Effector CD4-positive, alpha-beta T cell (primary cell): Measurements from ENCODE around the gene PTPRD.
"Not testable (repeated sequence)": the region's sequence is repeated elsewhere in the genome, so short reads cannot be mapped to it uniquely, and the experiment has no call there.

Source experiments
- DNase-seq: peaks from one replicate; pipeline ENCODE4 v3.0.0-alpha.2; 2020

Gene PTPRD

DNA sequence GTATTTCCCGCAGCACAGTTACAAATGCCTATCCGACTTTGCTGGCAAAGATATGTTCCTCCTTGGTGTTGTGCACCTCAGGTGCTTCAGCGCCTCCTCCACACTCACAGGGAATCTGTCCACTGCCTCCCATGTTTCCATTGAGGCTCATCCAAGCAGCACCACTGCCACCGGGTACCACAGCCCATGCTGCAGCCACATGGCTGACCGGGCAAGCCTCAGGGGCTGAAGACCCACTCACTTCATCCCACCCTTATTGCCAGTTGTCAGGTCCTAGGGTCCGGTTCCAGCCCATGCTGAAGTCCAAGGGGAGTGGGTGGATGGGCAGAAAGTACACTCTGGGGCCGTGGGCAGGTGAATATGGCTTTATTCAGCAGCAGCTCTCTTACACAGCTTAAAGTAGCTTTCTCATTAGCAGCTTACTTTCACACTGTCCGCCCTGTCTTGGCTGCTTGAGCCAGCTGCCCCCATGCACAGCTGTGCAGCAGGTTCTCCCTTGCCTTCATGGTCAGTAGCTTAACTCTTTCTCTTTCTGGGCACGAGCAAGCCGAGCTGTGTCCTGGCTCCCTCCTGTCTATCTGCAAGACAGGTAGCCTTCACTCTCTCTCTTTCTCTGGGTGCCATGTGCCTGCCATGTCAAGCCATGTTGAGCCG, 1052.3 kb downstream of the PTPRD start:
- no peak for DNase-seq

DNA sequence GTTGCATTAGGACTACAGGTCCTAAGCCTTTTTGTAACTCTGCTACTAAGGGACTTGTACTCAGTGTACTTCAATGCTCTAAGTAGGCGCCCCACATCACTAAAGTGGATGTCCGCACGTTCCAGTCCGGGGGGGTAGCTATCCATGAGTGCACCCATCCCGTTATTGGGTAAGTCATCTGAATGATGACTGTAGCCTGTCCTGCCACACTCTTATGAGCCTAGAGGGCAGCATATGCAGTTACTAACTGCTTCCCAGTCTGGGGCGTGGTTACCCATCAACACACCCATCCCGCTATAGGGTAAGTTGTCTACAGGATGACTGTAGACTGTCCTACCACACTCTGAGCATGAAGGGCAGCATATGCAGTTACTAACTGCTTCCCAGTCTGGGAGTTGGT, 1053.9 kb downstream of the PTPRD start:
- no peak for DNase-seq

- DNase-seq = no peak
Measured at GRCh38 chr9:9557804-9558334, 1054.9 kb downstream of the PTPRD start.

- no peak for DNase-seq
Measured at GRCh38 chr9:9556865-9557803, 1055.7 kb downstream of the PTPRD start.

DNA sequence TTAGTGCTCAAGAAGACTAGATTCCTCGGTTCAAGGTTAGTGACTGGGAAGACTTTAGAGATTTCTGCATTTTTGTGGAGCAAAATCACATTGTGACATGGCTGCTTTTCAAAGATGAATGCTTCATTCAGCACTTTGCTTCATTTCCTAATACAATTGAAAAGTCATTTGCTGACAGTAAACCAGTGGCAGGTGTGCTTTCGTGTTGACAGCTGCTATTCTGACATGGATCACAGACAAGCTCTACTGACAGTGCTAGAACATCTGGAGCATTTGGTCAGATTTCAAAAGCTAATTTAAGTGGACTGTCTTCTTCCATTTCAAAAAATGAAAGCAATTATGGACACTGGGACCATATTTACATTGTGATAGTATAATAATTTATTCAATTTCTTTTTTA, 1060.1 kb downstream of the PTPRD start:
- no peak for DNase-seq

- DNase-seq = no peak
Measured at GRCh38 chr9:9538766-9539165, 1074.0 kb downstream of the PTPRD start.

- no peak for DNase-seq
Measured at GRCh38 chr9:9538356-9538755, 1074.4 kb downstream of the PTPRD start.

DNA sequence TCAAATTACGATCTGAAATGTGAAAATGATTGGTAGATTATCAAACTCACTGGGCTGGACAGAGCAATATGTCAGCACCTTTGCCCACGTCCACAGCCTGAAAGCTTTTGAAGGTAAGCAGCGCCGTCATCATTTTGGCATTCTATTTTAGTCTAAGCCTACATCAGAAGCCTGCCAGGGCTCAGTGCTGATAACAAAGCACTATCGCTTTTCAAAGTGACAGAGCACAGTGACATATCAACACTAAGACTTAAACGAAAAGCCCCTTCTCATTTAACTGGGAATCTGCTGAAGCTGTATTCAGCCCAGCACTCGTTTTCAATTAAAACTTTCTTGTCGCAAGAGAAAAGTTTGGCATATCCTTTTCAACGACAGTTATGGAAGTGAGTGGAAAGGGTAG, 1076.3 kb downstream of the PTPRD start:
- DNase-seq = no peak

GRCh38 chr9:9523476-9524139, 1089.2 kb downstream of the PTPRD start:
- DNase-seq = no peak

DNA sequence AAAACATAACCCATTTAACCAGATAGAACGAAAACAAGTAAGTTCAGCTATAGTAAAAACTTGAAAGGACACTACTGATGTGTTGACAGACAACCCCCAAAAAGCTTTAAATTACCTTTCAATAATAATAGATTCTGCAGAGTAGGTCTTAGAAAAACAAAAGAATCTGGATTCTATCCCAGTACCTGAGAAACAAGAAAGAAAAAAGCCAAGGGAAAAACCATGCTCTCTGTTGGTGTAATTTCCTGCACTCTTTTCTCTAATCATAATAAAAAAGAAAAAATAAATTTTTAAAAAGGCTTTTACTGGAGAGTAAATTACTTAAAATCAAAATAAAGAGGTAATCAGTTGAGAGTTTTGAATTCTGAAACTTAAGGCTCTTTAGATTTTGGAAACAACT, 1090.4 kb downstream of the PTPRD start:
- DNase-seq = no peak

GRCh38 chr9:9521033-9521779, 1091.6 kb downstream of the PTPRD start:
- DNase-seq = no peak

DNA sequence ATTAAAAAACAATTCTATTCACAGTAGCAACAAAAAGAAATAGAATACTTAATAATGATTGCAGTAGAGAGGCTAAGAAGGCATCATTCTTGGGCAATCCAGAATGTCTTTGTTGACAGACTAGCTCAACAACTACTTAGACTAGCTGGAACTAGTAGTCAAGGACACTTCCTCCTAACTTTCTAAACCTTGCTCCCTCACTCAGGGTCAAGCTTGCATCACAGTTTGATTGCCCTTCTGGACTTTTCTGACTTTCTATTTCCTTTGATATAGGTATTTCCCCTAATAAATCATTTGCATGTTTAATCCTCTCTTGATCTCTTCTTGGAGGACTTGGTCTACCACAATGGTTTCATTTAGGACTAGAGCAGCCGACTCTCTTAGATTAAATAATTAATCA, 1107.9 kb downstream of the PTPRD start:
- DNase-seq = no peak

GRCh38 chr9:9499546-9499945, 1113.3 kb downstream of the PTPRD start:
- DNase-seq = no peak

DNA sequence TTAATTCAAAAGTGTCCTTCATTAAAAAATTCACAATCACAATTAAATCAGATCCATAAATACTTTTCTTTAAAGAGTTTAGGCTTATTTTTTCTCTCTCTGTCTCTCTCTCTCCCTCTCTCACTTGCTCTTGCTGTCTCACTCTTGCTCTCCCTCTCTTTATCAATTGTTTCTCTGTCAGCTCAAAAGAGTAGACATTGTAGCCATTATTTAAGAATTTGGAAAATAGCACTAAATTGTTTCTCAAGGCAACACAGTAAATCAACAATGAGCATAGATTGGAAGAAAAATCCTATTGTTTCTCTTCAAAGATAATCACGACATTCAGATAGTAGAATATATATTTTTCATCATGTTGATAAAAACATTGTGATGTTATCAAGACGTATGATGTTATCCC, 1114.0 kb downstream of the PTPRD start:
- no peak for DNase-seq

DNA sequence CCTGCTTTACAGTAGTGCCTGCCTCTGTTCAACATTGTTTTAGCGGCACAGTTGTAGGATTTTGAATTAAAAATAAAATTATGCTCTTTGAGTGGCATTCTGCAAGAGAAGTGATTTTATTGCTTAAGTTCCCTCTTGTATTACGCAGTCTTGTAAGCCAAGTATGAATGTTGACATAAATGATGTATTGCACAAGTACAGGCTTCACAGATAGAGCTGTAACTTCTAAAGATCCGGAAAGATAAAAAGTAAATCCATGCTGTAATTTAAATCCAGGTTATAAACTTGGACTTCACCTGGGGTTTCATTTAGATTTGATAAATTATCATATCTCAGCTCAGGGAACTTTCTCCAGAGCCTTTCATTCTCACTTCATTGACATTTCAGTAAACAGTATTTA, 1114.7 kb downstream of the PTPRD start:
- no peak for DNase-seq

DNA sequence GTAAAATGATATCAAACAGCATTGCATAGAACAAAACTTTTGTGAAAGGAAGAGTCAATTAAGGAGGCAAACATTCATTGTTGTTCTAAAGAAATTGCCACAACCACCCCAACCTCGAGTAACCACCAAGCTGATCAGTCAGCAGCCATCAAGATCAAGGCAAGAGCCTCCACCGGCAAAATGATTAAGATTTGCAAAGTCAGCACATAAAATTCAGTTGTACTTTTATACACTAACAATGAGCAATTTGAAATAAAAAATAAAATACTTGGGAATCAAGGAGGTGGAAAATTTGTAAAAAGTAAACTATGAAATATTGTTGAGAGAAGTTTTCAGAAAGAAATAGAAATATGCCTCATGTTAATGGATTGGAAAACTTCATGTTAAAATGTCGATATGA, 1118.5 kb downstream of the PTPRD start:
- no peak for DNase-seq

DNA sequence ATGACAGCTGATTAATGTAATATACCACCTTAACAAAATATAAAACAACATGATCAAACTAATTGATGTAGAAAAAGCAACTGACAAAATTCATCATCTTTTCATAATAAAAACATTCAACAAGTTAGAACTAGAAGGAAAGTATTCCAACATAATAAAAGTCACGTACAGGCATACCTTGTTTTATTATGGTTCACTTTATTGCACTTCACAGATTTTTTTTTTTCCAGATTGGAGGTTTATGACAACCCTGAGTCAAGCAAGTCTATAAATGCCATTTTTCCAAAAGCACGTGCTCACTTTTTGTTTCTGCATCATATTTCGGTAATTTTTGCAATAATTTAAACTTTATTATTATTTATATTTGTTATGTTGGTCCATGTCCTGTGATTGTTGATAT, 1120.3 kb downstream of the PTPRD start:
- no peak for DNase-seq

DNA sequence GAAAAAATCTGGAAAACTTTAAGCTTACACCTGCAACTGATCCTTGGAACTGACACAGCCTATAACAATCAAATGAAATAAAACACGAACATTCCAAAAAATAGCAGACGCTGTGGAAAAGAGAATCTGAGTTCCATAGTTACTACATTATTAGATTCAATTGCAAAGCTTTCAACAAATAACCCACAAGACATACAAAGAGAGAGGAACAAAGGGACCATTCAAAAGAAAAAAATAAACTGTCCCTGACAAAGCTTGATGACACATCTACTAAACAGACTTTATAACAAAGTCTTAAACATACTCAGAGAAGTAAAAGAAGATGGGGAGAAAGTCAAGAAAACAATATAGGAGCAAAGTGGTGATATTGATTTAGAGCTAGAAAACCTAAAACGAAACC, 1123.6 kb downstream of the PTPRD start:
- no peak for DNase-seq

- DNase-seq = no peak
Measured at GRCh38 chr9:9483175-9483574, 1129.6 kb downstream of the PTPRD start.

DNA sequence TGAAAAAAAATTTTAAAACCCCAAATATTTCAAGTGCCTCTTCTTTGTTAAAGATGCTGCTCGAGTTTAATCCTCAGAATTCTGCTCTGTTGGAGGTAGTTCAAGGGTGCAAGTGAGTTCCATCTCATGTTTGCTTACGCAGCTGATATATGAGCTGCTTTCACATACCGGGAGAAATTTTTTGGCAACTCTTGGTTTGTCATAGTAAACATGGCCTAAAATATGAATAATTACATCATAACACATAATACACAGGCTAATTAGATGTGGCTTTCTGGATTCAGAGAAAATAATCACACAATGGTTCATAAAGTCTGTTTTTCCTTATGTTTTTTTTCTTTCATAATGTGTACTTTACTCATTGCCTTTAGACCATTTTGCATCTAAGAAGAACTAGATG, 1134.1 kb downstream of the PTPRD start:
- no peak for DNase-seq

GRCh38 chr9:9469271-9469670, 1143.5 kb downstream of the PTPRD start:
- no peak for DNase-seq

- not testable (repeated sequence) for DNase-seq
Measured at GRCh38 chr9:9441874-9442273, 1170.9 kb downstream of the PTPRD start.

- no peak for DNase-seq
Measured at GRCh38 chr9:9437641-9438040, 1175.2 kb downstream of the PTPRD start.
